GM23338 (cell line): ENCODE results near the gene NUDT16.

Experiments used
- CTCF ChIP-seq, 2 experiments: fragments of 200-600 bp in 1 of 2; sonication (generic) in 1 of 2; conservative IDR thresholded peaks; 2 replicates each; pipeline versions ENCODE4 v1.5.1 to v1.6.1; 2016 to 2017; ENCODE audit warnings: antibody characterized with exemption in 2 of 2, low read depth in 2 of 2, mild to moderate bottlenecking in 2 of 2, moderate library complexity in 1 of 2
- ETS1 ChIP-seq: IDR thresholded peaks from 2 replicates; pipeline ENCODE4 v1.6.1; 2016; ENCODE audit warnings: antibody characterized with exemption
- EZH2 ChIP-seq: fragments of 200-600 bp; sonication (generic); IDR thresholded peaks from one replicate; pipeline ENCODE4 v1.8.0; 2017; ENCODE audit warnings: antibody characterized with exemption, mild to moderate bottlenecking, low read depth; ENCODE audit not compliant: unreplicated experiment
- JUNB ChIP-seq: IDR thresholded peaks from one replicate; pipeline ENCODE4 v1.6.1; 2016; ENCODE audit warnings: antibody characterized with exemption; ENCODE audit not compliant: unreplicated experiment
- POLR2AphosphoS5 ChIP-seq: IDR thresholded peaks from 2 replicates; pipeline ENCODE4 v1.6.1; 2016; ENCODE audit warnings: antibody characterized with exemption, low read depth

- TF ChIP-seq JUNB, result no peak
- no peak for TF ChIP-seq CTCF (conservative IDR thresholded peaks at IDR 0.05; ENCODE audit: low read depth in 2 of 2)
- TF ChIP-seq EZH2, result no peak
- peak; percentile 93 for TF ChIP-seq POLR2AphosphoS5
- no peak for TF ChIP-seq ETS1
These were observed at the start of gene NUDT16 for GRCh38 chr3:131381445-131382291.
